H1 (cell line): ENCODE measurements around the gene NUP188.

Experiments used
- EZH2 ChIP-seq: fragments of 200-600 bp; sonication (generic); IDR thresholded peaks from 2 replicates; pipeline ENCODE4 v1.7.1; 2012; ENCODE audit warnings: low read depth, mild to moderate bottlenecking, moderate library complexity, low read length, inconsistent platforms; ENCODE audit not compliant: severe bottlenecking
- NRF1 ChIP-seq: IDR thresholded peaks from 2 replicates; pipeline ENCODE4 v1.6.1; 2011; ENCODE audit warnings: mild to moderate bottlenecking, low read depth, low read length, improper control_type of control experiment
- TF ChIP-seq, protein P1 (sequence below): IDR thresholded peaks from 2 replicates; pipeline ENCODE4 v1.6.1; 2012; ENCODE audit warnings: inconsistent platforms

DNA sequence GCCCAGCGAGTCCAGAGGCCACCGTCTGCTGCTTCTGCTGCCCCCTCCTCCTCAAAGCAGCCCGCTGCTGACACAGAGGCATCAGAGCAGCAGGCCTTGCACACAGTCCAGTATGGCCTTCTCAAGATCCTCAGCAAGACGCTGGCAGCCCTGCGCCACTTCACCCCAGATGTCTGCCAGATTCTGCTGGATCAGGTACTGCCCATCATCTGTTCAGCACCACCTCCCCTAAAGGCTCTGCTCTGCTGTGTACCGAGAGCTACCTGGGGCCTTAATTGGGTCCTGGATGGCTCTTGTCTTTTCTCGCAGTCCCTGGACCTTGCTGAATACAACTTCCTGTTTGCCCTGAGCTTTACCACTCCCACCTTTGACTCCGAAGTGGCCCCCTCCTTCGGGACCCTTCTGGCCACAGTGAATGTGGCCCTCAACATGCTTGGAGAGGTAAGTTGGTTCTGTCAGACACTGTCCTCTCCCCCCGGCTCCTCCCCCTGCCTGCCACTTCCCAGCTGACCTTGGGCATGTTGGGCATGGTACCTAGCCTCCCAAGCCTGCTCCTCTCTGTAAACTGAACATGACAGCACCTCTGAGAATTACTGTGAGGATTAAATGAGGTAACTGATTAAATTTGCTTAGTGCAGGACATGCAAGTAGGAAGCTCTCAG is 58.0 kb downstream of the NUP188 start:
- TF ChIP-seq EZH2 = no peak
- TF ChIP-seq, protein P1, sequence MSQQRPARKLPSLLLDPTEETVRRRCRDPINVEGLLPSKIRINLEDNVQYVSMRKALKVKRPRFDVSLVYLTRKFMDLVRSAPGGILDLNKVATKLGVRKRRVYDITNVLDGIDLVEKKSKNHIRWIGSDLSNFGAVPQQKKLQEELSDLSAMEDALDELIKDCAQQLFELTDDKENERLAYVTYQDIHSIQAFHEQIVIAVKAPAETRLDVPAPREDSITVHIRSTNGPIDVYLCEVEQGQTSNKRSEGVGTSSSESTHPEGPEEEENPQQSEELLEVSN = no peak
- TF ChIP-seq NRF1 = no peak
